T-helper 1 cell treated with Interleukin-12 subunit alpha and Interleukin-12 subunit beta and Interleukin-4 antibody, amounts not matched to agents 30 μg/mL and 1 μg/mL, for 36 hours (primary cell): ENCODE data around the gene ATP13A2.
"Not testable (repeated sequence)": the region's sequence is repeated elsewhere in the genome, so short reads cannot be mapped to it uniquely, and the experiment has no call there.

Source experiments
- H3K27ac Mint-ChIP-seq: one replicate; pipeline ENCODE4 v1.8.0; 2021; ENCODE audit warnings: mild to moderate bottlenecking, mixed read lengths
- H3K27me3 Mint-ChIP-seq: one replicate; pipeline ENCODE4 v1.8.0; 2021; ENCODE audit warnings: low read depth, mixed read lengths
- H3K36me3 Mint-ChIP-seq: one replicate; pipeline ENCODE4 v1.8.0; 2021; ENCODE audit warnings: low read depth, mixed read lengths
- H3K4me1 Mint-ChIP-seq: one replicate; pipeline ENCODE4 v1.8.0; 2021; ENCODE audit warnings: low read depth, mixed read lengths
- H3K4me3 Mint-ChIP-seq: one replicate; pipeline ENCODE4 v1.8.0; 2021; ENCODE audit warnings: mild to moderate bottlenecking, moderate library complexity, mixed read lengths
- H3K9me3 Mint-ChIP-seq: one replicate; pipeline ENCODE4 v1.8.0; 2021; ENCODE audit warnings: mixed read lengths

Gene ATP13A2

DNA sequence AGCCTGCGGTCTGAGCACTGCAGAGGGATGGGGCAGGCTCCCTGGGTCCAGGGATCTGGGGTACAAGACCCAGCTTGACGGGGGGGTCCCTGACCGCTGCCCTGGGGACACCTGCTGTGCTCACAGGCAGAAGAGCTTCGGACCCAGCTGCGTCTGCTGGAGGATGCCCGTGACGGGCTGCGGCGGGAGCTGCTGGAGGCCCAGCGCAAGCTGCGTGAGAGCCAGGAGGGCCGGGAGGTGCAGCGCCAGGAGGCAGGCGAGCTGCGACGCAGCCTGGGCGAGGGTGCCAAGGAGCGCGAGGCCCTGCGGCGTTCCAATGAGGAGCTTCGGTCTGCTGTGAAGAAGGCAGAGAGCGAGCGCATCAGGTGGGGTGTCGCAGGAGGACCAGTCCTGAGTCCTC lies 56.5 kb downstream of the ATP13A2 start:
- H3K27me3 Mint-ChIP-seq = no peaks in the 10 kb centered on the region
- H3K9me3 Mint-ChIP-seq = no peaks in the 10 kb centered on the region
- peaks cover 3% of the 10 kb centered on the region for H3K4me1 Mint-ChIP-seq
- no peaks in the 10 kb centered on the region for H3K36me3 Mint-ChIP-seq
- H3K27ac Mint-ChIP-seq = no peak overlapping the region
- no peak overlapping the region for H3K4me3 Mint-ChIP-seq

DNA sequence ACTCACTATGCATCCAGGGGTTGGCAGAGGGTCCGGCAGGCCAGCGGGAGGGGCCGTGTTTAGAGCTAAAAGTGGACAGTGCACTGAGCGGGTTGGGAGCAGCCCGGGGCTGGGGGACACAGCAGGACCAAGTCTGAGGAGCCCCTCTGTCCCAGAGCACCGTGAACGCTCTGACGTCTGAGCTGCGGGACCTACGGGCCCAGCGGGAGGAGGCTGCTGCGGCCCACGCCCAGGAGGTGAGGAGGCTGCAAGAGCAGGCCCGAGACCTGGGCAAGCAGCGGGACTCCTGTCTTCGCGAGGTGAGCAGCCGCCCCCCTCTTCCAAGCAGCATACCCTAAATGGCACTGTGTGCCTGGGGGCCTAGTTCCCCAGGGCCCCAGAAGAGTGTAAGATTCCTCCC lies 57.1 kb downstream of the ATP13A2 start:
- Mint-ChIP-seq H3K4me1 (peaks cover 2% of the 10 kb centered on the region), H3K36me3 (no peaks in the 10 kb centered on the region), H3K27me3 (no peaks in the 10 kb centered on the region), H3K4me3 (no peak overlapping the region), H3K9me3 (no peaks in the 10 kb centered on the region), H3K27ac (no peak overlapping the region)

GRCh38 chr1:16952376-16952775 lies 59.4 kb downstream of the ATP13A2 start:
- H3K4me3 Mint-ChIP-seq, H3K9me3 Mint-ChIP-seq, H3K27me3 Mint-ChIP-seq, H3K27ac Mint-ChIP-seq, H3K4me1 Mint-ChIP-seq, H3K36me3 Mint-ChIP-seq: not testable (repeated sequence)

DNA sequence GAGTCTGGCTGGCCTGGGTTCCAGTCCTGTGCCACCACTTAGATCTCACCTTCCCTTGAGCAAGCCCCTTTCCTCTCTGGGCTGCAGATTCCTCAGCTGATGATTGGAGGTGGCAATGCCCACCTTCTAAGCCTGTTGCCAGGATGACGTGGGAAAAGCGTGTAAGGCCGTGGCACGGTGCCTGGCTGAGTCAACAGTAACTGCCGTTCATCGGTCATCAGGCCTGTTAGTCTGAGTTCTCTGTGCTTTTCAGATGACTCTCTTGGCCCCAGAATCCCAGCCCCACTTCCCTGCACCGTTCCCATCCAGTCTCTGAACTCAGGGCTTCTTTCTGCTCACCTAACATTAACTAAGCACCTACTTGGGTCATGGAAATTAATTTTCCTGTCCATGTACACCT lies 62.7 kb downstream of the ATP13A2 start:
- not testable (repeated sequence) for H3K9me3 Mint-ChIP-seq, H3K36me3 Mint-ChIP-seq, H3K27me3 Mint-ChIP-seq, H3K27ac Mint-ChIP-seq, H3K4me1 Mint-ChIP-seq, H3K4me3 Mint-ChIP-seq

DNA sequence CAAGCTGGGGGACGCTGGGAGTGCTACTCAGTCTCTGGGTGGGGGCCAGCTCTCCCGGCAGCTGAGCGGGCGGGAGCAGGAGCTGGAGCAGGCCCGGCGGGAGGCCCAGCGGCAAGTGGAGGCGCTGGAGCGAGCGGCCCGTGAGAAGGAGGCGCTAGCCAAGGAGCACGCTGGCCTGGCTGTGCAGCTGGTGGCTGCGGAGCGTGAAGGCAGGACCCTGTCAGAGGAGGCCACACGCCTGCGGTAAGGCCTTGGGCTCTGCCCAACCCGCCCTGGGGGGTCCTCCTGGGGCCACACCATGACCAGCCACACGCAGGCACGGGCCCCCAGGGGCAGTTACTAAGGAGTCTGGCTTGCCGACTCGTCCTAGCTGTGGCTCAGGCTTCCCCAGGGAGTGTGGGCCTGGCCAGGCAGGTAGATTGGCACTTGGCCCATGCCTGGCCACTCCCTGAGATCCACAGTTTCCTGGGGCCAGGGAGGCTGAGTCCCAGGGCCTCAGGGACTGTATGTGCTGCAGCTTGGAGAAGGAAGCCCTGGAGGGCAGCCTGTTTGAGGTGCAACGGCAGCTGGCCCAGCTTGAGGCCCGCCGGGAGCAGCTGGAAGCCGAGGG lies 63.3 kb downstream of the ATP13A2 start:
- H3K9me3 Mint-ChIP-seq, H3K4me1 Mint-ChIP-seq, H3K27me3 Mint-ChIP-seq, H3K27ac Mint-ChIP-seq, H3K36me3 Mint-ChIP-seq, H3K4me3 Mint-ChIP-seq: not testable (repeated sequence)

DNA sequence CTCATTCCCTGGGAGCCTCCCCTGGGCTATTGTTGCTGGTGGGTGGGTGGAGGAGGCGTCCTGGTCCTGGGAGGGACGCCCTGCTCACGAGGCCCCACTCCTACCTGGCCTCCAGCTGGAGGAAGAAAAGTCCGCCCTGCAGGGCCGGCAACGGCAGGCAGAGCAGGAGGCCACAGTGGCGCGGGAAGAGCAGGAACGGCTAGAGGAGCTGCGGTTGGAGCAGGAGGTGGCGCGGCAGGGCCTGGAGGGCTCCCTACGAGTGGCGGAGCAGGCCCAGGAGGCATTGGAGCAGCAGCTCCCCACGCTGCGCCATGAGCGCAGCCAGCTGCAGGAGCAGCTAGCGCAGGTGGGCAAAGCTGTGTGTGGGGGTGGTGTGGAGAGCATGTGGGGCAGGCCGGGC lies 65.1 kb downstream of the ATP13A2 start:
- Mint-ChIP-seq H3K27ac (no peak overlapping the region), H3K4me3 (no peak overlapping the region), H3K9me3 (no peaks in the 10 kb centered on the region), H3K4me1 (no peaks in the 10 kb centered on the region), H3K27me3 (no peaks in the 10 kb centered on the region), H3K36me3 (no peaks in the 10 kb centered on the region)

DNA sequence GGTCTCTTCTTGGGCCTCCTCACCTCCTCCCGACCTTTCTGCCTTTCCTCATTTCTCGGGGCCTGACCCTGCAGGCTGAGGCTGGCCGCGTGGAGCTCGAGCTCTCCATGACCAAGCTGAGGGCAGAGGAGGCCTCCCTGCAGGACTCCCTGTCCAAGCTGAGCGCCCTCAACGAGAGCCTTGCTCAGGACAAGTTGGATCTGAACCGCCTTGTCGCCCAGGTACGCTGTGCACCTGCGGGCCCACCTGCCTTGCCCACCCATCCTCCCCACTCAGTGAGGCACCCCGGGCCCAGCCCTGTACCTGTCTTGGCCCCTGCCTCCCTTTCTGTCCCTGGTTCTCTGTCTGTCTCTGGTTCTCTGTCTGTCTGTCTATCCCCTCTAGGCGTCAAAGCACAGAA lies 65.5 kb downstream of the ATP13A2 start:
- not testable (repeated sequence) for H3K27ac Mint-ChIP-seq, H3K4me1 Mint-ChIP-seq, H3K4me3 Mint-ChIP-seq, H3K27me3 Mint-ChIP-seq, H3K9me3 Mint-ChIP-seq, H3K36me3 Mint-ChIP-seq

GRCh38 chr1:16945512-16945911 lies 66.2 kb downstream of the ATP13A2 start:
- H3K27ac Mint-ChIP-seq, H3K4me3 Mint-ChIP-seq: not testable (repeated sequence)

DNA sequence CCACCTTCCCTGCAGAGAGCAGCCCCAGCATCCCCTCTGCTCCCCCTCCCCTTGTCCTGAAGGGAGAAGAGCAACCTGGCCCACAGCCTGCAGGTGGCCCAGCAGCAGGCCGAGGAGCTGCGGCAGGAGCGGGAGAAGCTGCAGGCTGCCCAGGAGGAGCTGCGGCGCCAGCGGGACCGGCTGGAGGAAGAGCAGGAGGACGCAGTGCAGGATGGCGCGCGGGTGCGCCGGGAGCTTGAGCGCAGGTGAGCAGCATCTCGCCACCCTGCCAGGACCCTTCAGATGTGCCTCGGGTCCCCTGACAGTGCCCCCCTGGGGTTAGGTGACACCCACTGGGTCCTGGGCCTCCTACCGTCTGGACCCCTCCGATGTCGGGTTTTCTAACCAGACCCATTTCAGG lies 67.7 kb downstream of the ATP13A2 start:
- Mint-ChIP-seq H3K9me3 (no peaks in the 10 kb centered on the region), H3K36me3 (no peaks in the 10 kb centered on the region), H3K4me1 (no peaks in the 10 kb centered on the region), H3K27ac (no peak overlapping the region), H3K27me3 (no peaks in the 10 kb centered on the region), H3K4me3 (no peak overlapping the region)

More at GRCh38 chr1:16945512-16945911, 66.2 kb downstream of the ATP13A2 start:
- H3K36me3 Mint-ChIP-seq, H3K27me3 Mint-ChIP-seq, H3K9me3 Mint-ChIP-seq, H3K4me1 Mint-ChIP-seq: not testable (repeated sequence)

DNA sequence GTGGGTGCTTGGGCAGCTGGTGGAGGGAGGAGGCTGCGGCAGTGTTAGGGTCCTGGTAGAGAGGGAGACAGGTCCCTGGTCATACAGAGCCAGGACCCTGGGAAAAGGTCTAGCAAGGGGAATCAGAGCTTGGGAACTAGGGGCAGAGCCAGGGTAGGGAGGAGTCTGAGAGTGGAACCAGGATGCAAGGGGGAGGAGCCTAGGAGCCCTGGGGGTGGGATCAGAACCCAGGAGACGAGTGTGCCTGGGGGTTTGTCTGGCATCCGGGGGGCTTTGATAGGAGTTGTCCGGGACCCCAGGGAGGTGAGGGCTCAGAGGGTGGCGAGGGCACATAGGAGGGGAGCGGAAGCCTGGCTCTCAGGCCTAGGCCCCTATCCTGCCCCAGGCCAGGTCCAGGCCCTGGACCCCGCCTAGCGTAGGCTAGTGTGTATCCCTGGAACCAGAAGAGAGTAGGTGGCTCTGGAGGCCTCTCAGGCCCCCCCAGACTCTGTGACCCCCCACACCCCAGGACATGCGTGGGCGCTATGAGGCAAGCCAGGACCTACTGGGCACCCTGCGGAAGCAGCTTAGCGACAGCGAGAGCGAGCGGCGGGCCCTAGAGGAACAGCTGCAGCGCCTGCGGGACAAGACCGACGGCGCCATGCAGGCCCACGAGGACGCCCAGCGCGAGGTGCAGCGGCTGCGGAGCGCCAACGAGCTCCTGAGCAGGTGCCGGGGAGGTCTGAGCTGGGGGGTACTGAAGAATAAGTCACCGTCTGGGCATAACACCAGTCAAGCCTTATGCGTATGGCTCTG lies 72.1 kb downstream of the ATP13A2 start:
- H3K27ac Mint-ChIP-seq, H3K9me3 Mint-ChIP-seq, H3K36me3 Mint-ChIP-seq: not testable (repeated sequence)

GRCh38 chr1:16938351-16939321 lies 73.1 kb downstream of the ATP13A2 start:
- no peaks in the 10 kb centered on the region for H3K36me3 Mint-ChIP-seq
- H3K9me3 Mint-ChIP-seq = no peaks in the 10 kb centered on the region
- no peaks in the 10 kb centered on the region for H3K27me3 Mint-ChIP-seq
- H3K4me3 Mint-ChIP-seq = no peak overlapping the region
- no peaks in the 10 kb centered on the region for H3K4me1 Mint-ChIP-seq
- H3K27ac Mint-ChIP-seq = no peak overlapping the region

More for the DNA sequence above, 72.1 kb downstream of the ATP13A2 start:
- not testable (repeated sequence) for H3K27me3 Mint-ChIP-seq, H3K4me3 Mint-ChIP-seq, H3K4me1 Mint-ChIP-seq

DNA sequence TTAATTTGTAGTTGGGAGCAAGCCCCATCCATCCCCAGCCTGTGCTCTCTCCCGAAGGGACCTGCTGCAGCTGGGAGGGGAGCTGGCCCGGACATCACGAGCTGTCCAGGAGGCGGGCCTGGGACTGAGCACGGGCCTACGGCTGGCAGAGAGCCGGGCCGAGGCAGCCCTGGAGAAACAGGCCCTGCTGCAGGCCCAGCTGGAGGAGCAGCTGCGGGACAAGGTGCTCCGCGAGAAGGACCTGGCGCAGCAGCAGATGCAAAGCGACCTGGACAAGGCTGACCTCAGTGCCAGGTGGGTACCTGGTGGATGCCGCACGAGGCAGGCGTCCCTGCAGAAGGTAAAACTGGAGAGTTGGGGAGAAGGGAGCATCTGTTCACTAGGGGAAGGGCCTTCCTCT lies 75.1 kb downstream of the ATP13A2 start:
- not testable (repeated sequence) for H3K27ac Mint-ChIP-seq, H3K9me3 Mint-ChIP-seq, H3K4me3 Mint-ChIP-seq, H3K36me3 Mint-ChIP-seq, H3K27me3 Mint-ChIP-seq, H3K4me1 Mint-ChIP-seq
